Prostate gland (tissue), 2 donors: Measurements from ENCODE around the gene TBC1D22A.
A peak's percentile ranks its signal among the peaks of the same experiment; 100 is the strongest.

Experiments used
- POLR2A ChIP-seq: fragments of 450-650 bp; IDR thresholded peaks from one replicate; pipeline ENCODE4 v1.6.1; 2016; ENCODE audit warnings: antibody characterized with exemption, mild to moderate bottlenecking
- POLR2AphosphoS5 ChIP-seq: sonication (generic); formaldehyde crosslinking; IDR thresholded peaks from one replicate; pipeline ENCODE4 v1.6.1; 2017; ENCODE audit warnings: antibody characterized with exemption
- TF ChIP-seq, protein P1 (sequence below), 4 experiments: fragments of 200-600 bp in 2 of 4; fragments of 450-650 bp in 2 of 4; sonication (generic) in 2 of 4; IDR thresholded peaks; 1 replicate in 3 of 4; 2 replicates in 1 of 4; pipeline ENCODE4 v1.5.1; 2016 to 2019; ENCODE audit warnings: antibody characterized with exemption in 4 of 4, mild to moderate bottlenecking in 2 of 4, moderate library complexity in 2 of 4

GRCh38 chr22:46739094-46739870 is 23.2 kb upstream of the TBC1D22A start:
- TF ChIP-seq, protein P1, sequence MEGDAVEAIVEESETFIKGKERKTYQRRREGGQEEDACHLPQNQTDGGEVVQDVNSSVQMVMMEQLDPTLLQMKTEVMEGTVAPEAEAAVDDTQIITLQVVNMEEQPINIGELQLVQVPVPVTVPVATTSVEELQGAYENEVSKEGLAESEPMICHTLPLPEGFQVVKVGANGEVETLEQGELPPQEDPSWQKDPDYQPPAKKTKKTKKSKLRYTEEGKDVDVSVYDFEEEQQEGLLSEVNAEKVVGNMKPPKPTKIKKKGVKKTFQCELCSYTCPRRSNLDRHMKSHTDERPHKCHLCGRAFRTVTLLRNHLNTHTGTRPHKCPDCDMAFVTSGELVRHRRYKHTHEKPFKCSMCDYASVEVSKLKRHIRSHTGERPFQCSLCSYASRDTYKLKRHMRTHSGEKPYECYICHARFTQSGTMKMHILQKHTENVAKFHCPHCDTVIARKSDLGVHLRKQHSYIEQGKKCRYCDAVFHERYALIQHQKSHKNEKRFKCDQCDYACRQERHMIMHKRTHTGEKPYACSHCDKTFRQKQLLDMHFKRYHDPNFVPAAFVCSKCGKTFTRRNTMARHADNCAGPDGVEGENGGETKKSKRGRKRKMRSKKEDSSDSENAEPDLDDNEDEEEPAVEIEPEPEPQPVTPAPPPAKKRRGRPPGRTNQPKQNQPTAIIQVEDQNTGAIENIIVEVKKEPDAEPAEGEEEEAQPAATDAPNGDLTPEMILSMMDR (IDR thresholded peaks at IDR 0.05) = peak in 2 of 4 experiments; percentile 44 to 49
- TF ChIP-seq POLR2A (no peak), POLR2AphosphoS5 (peak; percentile 35)
